H9 (cell line): ENCODE results near the gene SIK2. TPM values are rescaled to one million over a fixed set of nuclear protein-coding genes. Genes with fewer than 3 reads are reported as not detected.

Experiments
- DNase-seq: peaks from one replicate; pipeline ENCODE4 v3.0.0-alpha.2; 2017
- H2AFZ ChIP-seq: one replicate; pipeline ENCODE4 v1.6.1; 2013; ENCODE audit warnings: mild to moderate bottlenecking, low read length, control low read depth, moderate library complexity
- H2AK5ac ChIP-seq: 2 replicates; pipeline ENCODE4 v1.6.1; 2013; ENCODE audit warnings: low read length, control low read depth, mixed read lengths; ENCODE audit not compliant: insufficient read length
- H2BK120ac ChIP-seq: one replicate; pipeline ENCODE4 v1.6.1; 2013; ENCODE audit warnings: low read depth, mild to moderate bottlenecking, low read length, control low read depth, inconsistent platforms; ENCODE audit not compliant: poor library complexity, severe bottlenecking
- H2BK12ac ChIP-seq: 2 replicates; pipeline ENCODE4 v1.6.1; 2013; ENCODE audit warnings: low read length, control low read depth, mixed read lengths, low read depth; ENCODE audit not compliant: insufficient read length
- H2BK15ac ChIP-seq: 2 replicates; pipeline ENCODE4 v1.6.1; 2013; ENCODE audit warnings: low read depth, low read length, control low read depth
- H2BK20ac ChIP-seq: one replicate; pipeline ENCODE4 v1.6.1; 2013; ENCODE audit warnings: low read depth, mild to moderate bottlenecking, low read length, control low read depth, inconsistent platforms; ENCODE audit not compliant: poor library complexity, severe bottlenecking
- H2BK5ac ChIP-seq: 2 replicates; pipeline ENCODE4 v1.6.1; 2013; ENCODE audit warnings: low read length, control low read depth, mixed read lengths; ENCODE audit not compliant: insufficient read length
- H3K14ac ChIP-seq: 2 replicates; pipeline ENCODE4 v1.6.1; 2013; ENCODE audit warnings: low read length, control low read depth; ENCODE audit not compliant: insufficient read depth
- H3K18ac ChIP-seq: 2 replicates; pipeline ENCODE4 v1.6.1; 2013; ENCODE audit warnings: low read depth, mild to moderate bottlenecking, mixed read lengths, low read length, control low read depth; ENCODE audit not compliant: insufficient read length
- H3K23ac ChIP-seq: 2 replicates; pipeline ENCODE4 v1.6.1; 2013; ENCODE audit warnings: low read length, control low read depth, mixed read lengths, low read depth; ENCODE audit not compliant: insufficient read length
- H3K23me2 ChIP-seq: 2 replicates; pipeline ENCODE4 v1.6.1; 2013; ENCODE audit warnings: low read depth, mild to moderate bottlenecking, mixed read lengths, low read length, control low read depth; ENCODE audit not compliant: insufficient read length, poor library complexity, severe bottlenecking
- H3K27ac ChIP-seq: 2 replicates; pipeline ENCODE4 v1.5.1; 2013; ENCODE audit warnings: low read length, control low read depth, mixed read lengths, low read depth; ENCODE audit not compliant: insufficient read length
- H3K27me3 ChIP-seq: 2 replicates; pipeline ENCODE4 v1.6.1; 2013; ENCODE audit warnings: low read length, control low read depth, inconsistent platforms; ENCODE audit not compliant: insufficient read depth
- H3K4ac ChIP-seq: 2 replicates; pipeline ENCODE4 v1.6.1; 2013; ENCODE audit warnings: low read depth, mild to moderate bottlenecking, control low read depth, inconsistent platforms, low read length, moderate library complexity
- H3K4me1 ChIP-seq: 2 replicates; pipeline ENCODE4 v1.6.1; 2013; ENCODE audit warnings: low read length, control low read depth, inconsistent platforms; ENCODE audit not compliant: insufficient read depth
- H3K4me2 ChIP-seq: 2 replicates; pipeline ENCODE4 v1.6.1; 2013; ENCODE audit warnings: low read length, control low read depth, mixed read lengths; ENCODE audit not compliant: insufficient read length, insufficient read depth
- H3K56ac ChIP-seq: 2 replicates; pipeline ENCODE4 v1.6.1; 2013; ENCODE audit warnings: low read depth, mild to moderate bottlenecking, mixed read lengths, low read length, control low read depth; ENCODE audit not compliant: insufficient read length
- H3K79me1 ChIP-seq: 2 replicates; pipeline ENCODE4 v1.6.1; 2013; ENCODE audit warnings: low read depth, mild to moderate bottlenecking, moderate library complexity, low read length, control low read depth, inconsistent platforms; ENCODE audit not compliant: insufficient read depth, poor library complexity, severe bottlenecking
- H3K79me2 ChIP-seq: 2 replicates; pipeline ENCODE4 v1.6.1; 2013; ENCODE audit warnings: low read length, control low read depth, inconsistent platforms; ENCODE audit not compliant: insufficient read depth
- H3K9ac ChIP-seq: 2 replicates; pipeline ENCODE4 v1.6.1; 2013; ENCODE audit warnings: low read length, control low read depth, mixed read lengths; ENCODE audit not compliant: insufficient read length; ENCODE audit errors: extremely low read depth
- H3K9me3 ChIP-seq: one replicate; pipeline ENCODE4 v1.6.1; 2013; ENCODE audit warnings: low read depth, low read length, inconsistent platforms; ENCODE audit not compliant: control insufficient read depth
- H3T11ph ChIP-seq: one replicate; pipeline ENCODE4 v1.6.1; 2013; ENCODE audit warnings: mild to moderate bottlenecking, low read length, control low read depth, inconsistent platforms
- H4K20me1 ChIP-seq: one replicate; pipeline ENCODE4 v1.6.1; 2013; ENCODE audit not compliant: control insufficient read depth, insufficient read length, insufficient read depth
- H4K5ac ChIP-seq: 2 replicates; pipeline ENCODE4 v1.6.1; 2013; ENCODE audit warnings: low read depth, mild to moderate bottlenecking, mixed read lengths, low read length, control low read depth; ENCODE audit not compliant: insufficient read length
- H4K8ac ChIP-seq: replicated peaks from 2 replicates; pipeline ENCODE4 v1.6.1; 2013; ENCODE audit warnings: low read length, control low read depth, mixed read lengths, low read depth; ENCODE audit not compliant: insufficient read length
- H4K91ac ChIP-seq: 2 replicates; pipeline ENCODE4 v1.6.1; 2013; ENCODE audit warnings: low read depth, mild to moderate bottlenecking, moderate library complexity, mixed read lengths, low read length, control low read depth; ENCODE audit not compliant: insufficient read length
- H3K27ac Mint-ChIP-seq, 3 experiments: 2 replicates in 2 of 3; 3 replicates in 1 of 3; pipeline ENCODE4 v1.8.0; 2020 to 2021; ENCODE audit warnings: mixed read lengths in 3 of 3, mild to moderate bottlenecking in 1 of 3, moderate library complexity in 1 of 3
- H3K27me3 Mint-ChIP-seq: 2 replicates; pipeline ENCODE4 v1.8.0; 2021; ENCODE audit warnings: low read depth, mild to moderate bottlenecking, moderate library complexity, mixed read lengths
- H3K36me3 Mint-ChIP-seq, 3 experiments: 2 replicates in 2 of 3; 3 replicates in 1 of 3; pipeline ENCODE4 v1.8.0; 2020 to 2021; ENCODE audit warnings: low read depth in 3 of 3, mixed read lengths in 3 of 3; ENCODE audit not compliant: insufficient read depth in 1 of 3
- H3K4me1 Mint-ChIP-seq, 2 experiments: 2 replicates each; pipeline ENCODE4 v1.8.0; 2020; ENCODE audit warnings: mixed read lengths in 2 of 2
- H3K4me3 Mint-ChIP-seq, 2 experiments: 2 replicates in 1 of 2; 3 replicates in 1 of 2; pipeline ENCODE4 v1.8.0; 2020 to 2021; ENCODE audit warnings: mild to moderate bottlenecking in 2 of 2, mixed read lengths in 2 of 2, moderate library complexity in 1 of 2
- H3K9me3 Mint-ChIP-seq, 2 experiments: 2 replicates in 1 of 2; 3 replicates in 1 of 2; pipeline ENCODE4 v1.8.0; 2020; ENCODE audit warnings: mild to moderate bottlenecking in 2 of 2, mixed read lengths in 2 of 2, moderate library complexity in 1 of 2
- WGBS: extraction: QIAGEN DNeasy Blood & Tissue Kit; methylation state at CpG from one replicate; pipeline ENCODE4 v1.1.7; 2013; ENCODE audit warnings: missing lambda C conversion rate, low lambda C conversion rate, mixed read lengths; ENCODE audit not compliant: insufficient read length; ENCODE audit errors: extremely low coverage; 5-methylcytosine and 5-hydroxymethylcytosine counted together
- total RNA-seq: library from RNA; stranded (reverse); gene quantifications from 2 replicates; pipeline ENCODE4 v1.2.1, GENCODE V29; 2021
- TF ChIP-seq, protein P1 (sequence below): fragments of 200-600 bp; sonication (generic); conservative IDR thresholded peaks from 3 replicates; pipeline ENCODE4 v1.8.0; 2021; ENCODE audit warnings: antibody characterized with exemption, mild to moderate bottlenecking

SIK2 gene
- total RNA-seq, 1 experiment from 2014 or later, result 7.5 TPM

DNA sequence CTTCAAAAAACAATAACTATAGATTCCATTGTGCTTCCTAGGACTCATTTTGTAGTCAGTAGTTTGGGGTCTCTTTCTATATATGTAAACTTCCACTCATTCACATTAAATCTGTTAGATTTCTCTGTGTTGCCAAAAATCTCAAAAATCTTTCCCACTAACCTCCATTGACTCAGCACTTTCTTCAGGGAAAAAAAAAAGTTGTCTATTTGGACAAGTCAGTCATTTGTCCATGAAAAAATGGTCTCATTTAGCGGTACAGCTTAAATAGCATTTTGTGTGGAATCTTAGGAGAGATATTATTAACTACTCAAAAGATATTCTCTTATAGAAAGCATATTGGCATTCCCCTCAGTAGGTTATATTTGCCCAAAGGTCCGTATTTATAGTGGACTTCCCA, 82.0 kb downstream of the SIK2 start:
- Mint-ChIP-seq H3K27ac (no peak overlapping the region), H3K4me1 (no peaks in the 10 kb centered on the region), H3K4me3 (no peak overlapping the region), H3K36me3 (no peaks in the 10 kb centered on the region; a peak in 1 of 7 replicates), H3K27me3 (no peaks in the 10 kb centered on the region), H3K9me3 (no peaks in the 10 kb centered on the region)
- Histone ChIP-seq H3K14ac (no peak overlapping the region), H2BK120ac (no peak overlapping the region), H3K23ac (no peak overlapping the region), H3T11ph (no peak overlapping the region), H3K79me2 (no peaks in the 10 kb centered on the region), H3K18ac (no peak overlapping the region), H3K4me1 (no peaks in the 10 kb centered on the region), H2BK15ac (no peak overlapping the region), H3K9ac (no peak overlapping the region), H3K27me3 (no peaks in the 10 kb centered on the region), H3K4me2 (no peak overlapping the region), H2BK20ac (no peak overlapping the region), H2BK5ac (no peak overlapping the region), H3K9me3 (no peaks in the 10 kb centered on the region), H4K5ac (no peak overlapping the region), H2BK12ac (no peak overlapping the region), H3K56ac (no peak overlapping the region), H4K20me1 (no peaks in the 10 kb centered on the region), H2AK5ac (no peak overlapping the region), H4K8ac (no peak overlapping the region), H2AFZ (no peak overlapping the region), H3K23me2 (no peaks in the 10 kb centered on the region), H3K4ac (no peak overlapping the region), H4K91ac (no peak overlapping the region), H3K79me1 (no peaks in the 10 kb centered on the region), H3K27ac (no peak overlapping the region)
- no peak for DNase-seq
- WGBS, result no CpG with 5 or more reads among the region's 2 CpGs
- TF ChIP-seq, protein P1, sequence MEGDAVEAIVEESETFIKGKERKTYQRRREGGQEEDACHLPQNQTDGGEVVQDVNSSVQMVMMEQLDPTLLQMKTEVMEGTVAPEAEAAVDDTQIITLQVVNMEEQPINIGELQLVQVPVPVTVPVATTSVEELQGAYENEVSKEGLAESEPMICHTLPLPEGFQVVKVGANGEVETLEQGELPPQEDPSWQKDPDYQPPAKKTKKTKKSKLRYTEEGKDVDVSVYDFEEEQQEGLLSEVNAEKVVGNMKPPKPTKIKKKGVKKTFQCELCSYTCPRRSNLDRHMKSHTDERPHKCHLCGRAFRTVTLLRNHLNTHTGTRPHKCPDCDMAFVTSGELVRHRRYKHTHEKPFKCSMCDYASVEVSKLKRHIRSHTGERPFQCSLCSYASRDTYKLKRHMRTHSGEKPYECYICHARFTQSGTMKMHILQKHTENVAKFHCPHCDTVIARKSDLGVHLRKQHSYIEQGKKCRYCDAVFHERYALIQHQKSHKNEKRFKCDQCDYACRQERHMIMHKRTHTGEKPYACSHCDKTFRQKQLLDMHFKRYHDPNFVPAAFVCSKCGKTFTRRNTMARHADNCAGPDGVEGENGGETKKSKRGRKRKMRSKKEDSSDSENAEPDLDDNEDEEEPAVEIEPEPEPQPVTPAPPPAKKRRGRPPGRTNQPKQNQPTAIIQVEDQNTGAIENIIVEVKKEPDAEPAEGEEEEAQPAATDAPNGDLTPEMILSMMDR, result no peak
